ENCODE results near the gene APBA2.

- no peak for TF ChIP-seq POLR2A (IDR thresholded peaks at IDR 0.05)
- TF ChIP-seq CTCF (IDR thresholded peaks at IDR 0.05) = no peak
Measured at GRCh38 chr15:29131840-29132420, 246.2 kb downstream of the APBA2 start.

Measured in upper lobe of left lung (tissue), 4 donors.